Stimulated activated naive CD4-positive, alpha-beta T cell (primary cell): ENCODE measurements around the gene CENPL.
A peak's percentile ranks its signal among the peaks of the same experiment; 100 is the strongest.
"Not testable (repeated sequence)": the region's sequence is repeated elsewhere in the genome, so short reads cannot be mapped to it uniquely, and the experiment has no call there.

Source experiments
- DNase-seq, 6 experiments: peaks; one replicate each; lab custom pipeline; 2025; lab: John Stamatoyannopoulos, UW

CENPL gene

DNA sequence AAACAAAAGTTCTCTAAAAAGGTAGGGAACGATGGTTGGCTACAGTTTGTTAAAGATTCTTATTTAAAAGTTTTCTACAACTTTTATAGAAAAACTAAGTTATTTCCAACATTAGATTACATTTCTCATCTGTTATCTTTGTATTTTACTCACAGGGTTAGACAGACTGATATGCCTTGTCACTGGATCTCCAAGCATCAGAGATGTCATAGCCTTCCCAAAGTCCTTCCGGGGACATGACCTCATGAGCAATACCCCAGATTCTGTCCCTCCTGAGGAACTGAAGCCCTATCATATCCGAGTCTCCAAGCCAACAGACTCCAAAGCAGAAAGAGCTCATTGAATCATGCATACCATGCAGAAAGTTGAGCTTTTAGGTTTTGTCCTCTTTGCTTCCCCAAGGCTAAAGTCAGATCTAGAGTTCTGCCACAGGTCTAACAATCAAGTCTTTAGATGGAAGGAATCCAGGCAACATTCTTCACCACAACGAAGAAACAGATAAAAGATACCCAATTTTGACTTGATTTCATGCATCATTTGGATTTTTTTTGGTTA lies 32.8 kb upstream of the CENPL start:
- DNase-seq = no peak

DNA sequence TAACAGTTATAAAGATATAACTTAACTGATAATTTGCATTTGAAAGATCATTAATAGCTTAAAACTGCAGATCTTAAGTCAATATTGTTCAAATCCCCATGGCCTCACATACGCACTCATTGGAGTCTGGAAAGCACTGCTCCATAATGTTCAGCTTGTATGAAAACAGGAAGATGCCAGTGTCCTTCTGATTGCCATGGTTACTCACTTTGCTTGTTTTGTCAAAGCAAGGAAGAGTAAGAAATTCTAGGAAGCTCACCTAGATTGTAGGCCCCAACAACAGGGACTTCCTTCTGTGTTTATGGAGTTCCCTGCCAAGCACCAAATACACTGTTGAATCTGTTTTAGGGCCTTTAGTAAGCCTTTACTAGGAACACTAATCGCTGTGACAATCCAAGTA lies 32.2 kb upstream of the CENPL start:
- no peak for DNase-seq

DNA sequence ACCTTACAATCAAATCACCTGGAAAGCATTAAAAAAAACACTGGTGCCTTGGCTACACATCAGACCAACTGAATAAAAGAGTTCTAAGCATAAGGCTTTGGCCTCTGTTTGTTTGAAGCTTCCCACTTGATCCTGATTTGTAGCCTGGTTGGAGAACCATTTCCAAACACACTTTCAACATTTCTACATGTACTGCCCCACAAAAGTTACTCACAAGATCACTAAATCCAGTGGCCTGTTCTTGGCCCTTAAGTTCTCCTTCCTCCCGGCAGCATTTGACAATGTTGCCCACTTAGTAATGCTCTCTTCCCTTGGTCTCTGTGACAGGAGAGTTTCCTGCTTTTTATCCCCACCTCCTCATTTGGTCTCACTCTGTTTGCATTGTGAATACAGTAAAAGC lies 31.3 kb upstream of the CENPL start:
- DNase-seq = no peak

DNA sequence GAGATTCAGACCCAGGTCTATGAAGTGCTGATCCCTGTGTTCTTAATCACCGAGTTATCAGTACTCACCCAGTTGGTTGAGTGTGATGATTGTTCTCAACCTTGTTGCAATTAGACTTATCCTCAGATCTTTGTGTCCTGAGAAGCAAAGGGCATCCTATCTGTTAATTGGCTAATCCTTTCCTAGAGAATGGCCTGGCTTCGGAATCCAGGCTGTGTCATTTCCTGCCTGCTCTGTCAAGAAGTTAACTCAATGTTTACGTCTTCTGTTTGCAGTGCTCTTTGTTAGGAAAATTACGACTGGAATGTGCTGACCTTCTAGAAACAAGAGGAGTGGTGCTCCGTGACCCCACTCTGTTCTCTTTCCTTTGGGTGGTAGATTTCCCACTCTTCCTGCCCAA lies 28.4 kb upstream of the CENPL start:
- no peak for DNase-seq

DNA sequence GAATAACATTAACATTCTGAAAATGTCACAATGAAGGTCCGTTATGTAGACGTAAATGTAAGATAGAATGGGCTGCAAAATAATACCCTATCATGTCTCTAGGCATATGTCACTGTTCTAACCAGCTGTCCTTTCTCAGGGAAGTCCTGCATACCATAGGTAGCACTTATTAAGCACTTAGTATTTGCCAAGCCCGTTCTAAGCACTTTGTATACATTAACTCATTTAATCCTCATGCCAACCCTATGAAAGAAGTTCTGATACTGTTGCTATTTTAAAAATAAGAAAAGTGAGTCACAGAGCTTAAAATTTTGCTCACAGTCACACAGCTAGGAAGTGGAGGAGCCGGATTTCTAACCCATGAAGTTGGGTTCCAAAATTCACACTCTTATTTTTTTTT lies 27.4 kb upstream of the CENPL start:
- DNase-seq = no peak

DNA sequence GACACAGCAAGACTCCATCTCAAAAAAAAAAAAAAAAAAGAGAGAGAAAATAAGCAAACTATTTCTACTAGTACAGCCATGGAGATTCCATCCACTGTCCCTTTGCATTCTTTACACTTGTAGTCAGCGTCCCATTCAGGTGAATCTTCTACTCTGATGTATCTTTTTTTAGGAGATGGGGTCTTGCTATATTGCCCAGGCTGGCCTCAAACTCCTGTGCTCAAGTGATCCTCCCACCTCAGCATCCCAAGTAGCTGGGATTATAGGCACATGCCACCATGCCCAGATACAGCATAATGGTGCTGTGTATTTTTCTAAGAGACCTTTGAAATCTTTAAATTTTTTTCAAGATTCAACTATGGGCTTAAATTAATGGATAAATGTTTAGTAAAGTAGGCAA lies 8.1 kb upstream of the CENPL start:
- DNase-seq = no peak

DNA sequence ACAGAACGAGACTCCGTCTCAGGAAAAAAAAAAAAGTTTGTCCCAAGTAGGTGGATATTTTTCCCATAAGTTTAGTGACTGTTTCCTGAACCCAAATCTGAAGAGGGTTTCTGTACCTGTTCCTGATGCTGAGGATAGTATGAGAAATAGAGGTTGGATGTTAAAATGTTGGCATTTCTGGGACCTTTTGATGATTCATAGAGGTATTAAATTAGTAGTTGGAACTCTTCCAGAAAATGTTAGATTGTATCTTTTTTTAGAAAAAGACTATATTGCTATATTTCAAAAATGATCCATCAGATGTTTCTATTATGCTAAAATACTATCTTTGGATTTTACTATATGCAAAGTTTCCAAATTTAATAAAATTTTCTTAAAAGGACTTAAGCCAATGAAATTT lies 2.9 kb upstream of the CENPL start:
- DNase-seq = no peak

DNA sequence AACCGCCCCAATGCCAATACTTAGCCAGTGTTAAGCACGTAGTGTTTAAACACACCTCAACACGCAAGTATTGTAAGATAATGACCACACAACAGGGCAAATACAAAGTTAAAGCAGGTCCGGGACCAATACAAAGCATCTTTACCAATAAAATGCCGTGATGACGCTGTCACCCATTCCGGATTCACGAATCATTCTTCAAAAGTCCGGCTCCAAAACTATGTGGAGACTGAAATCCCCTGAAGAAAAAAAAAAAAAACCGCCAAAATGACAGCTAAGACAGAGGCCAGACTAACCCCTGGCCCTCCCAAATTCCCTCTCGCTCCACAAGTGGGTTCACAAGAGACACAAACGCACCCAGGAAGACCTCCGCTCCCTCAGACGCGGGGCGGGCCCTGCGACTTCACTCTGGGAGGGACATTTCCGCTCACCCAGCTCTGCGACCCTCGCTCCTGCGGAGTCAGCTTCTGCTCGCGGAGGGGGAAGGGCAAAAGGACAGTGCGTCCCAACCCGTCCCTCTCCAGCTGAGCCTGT lies 835 bp downstream of the CENPL start:
- peak in 1 of 6 experiments; percentile 72 for DNase-seq

DNA sequence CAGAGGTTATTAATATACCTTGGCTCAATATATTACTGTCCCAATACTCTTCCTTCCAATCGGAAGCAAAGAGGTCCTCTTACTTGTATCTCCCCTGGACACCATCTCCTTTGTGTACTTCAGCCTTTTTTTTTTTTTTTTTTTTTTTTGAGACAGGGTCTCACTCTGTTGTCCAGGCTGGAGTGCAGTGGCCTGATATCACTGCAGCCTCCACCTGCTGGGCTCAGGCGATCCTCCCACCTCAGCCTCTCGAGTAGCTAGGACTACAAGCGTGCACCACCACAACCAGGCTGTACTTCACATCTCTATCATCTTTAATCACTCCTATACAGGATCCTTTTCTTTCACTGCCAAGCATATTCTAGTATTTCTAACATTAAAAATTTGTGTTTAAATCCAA lies 3.0 kb downstream of the CENPL start:
- DNase-seq = no peak

DNA sequence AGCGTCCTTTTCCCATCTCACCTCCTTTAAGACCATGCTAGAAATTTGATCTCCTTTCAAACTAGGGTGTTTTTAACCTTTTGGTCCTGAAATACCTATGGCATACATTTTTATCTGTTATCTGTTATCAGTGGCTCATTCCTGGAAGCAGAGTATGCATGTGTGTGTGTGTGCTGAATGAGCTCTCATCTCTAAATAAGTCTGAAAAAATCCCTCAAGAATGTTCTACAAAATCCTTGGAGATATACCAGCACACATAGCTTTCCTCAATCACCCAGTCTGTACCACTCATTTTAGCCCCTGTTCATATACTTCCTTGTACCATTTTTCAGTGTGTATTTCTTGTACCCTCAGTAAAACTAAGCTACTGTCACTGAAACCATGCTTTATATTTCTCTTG lies 6.2 kb downstream of the CENPL start:
- DNase-seq = no peak

DNA sequence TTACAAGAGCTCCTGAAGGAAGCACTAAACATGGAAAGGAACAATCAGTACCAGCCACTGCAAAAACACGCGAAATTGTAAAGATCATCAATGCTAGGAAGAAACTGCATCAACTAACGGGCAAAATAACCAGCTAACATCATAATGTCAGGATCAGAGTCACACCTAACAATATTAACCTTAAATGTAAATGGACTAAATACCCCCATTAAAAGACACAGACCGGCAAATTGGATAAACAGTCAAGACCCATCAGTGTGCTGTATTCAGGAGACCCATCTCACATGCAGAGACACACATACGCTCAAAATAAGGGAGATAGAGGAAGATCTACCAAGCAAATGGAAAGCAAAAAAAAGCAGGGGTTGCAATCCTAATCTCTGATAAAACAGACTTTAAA lies 11.0 kb downstream of the CENPL start:
- not testable (repeated sequence) for DNase-seq

DNA sequence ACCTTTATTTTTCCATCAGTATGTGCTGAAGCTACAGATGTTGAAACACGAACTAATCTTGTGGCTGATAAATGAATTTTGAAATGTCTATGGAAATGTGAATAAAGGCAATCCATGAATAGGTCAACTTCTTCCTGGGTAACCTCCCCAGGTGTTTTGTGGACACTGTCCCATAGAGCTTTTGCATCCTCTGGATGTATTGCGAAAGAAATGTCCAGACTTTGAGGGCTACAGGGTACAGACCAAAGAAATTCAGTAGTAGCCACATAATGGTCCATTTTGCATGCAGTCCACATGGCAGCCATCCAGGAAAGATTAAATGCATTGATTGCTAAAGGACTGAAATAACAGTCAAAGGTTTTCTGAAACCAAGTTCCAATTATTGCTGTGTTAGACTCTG lies 21.7 kb downstream of the CENPL start:
- no peak for DNase-seq

DNA sequence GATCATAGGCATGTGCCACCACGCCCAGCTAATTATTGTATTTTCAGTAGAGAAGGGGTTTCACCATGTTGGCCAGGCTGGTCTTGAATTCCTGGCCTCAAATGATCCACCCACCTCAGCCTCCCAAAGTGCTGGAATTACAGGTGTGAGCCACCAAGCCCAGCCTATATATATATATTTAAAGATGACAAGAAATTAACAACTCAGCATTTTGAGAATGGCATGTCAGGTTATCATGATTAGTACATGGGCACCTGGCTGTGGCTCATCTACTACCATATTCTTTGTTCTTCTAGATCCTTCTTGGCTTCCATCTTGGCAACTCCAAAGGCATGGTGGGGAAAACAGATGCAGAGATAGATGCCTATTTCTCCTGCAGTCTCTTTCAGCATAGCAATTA lies 24.7 kb downstream of the CENPL start:
- DNase-seq = not testable (repeated sequence)

DNA sequence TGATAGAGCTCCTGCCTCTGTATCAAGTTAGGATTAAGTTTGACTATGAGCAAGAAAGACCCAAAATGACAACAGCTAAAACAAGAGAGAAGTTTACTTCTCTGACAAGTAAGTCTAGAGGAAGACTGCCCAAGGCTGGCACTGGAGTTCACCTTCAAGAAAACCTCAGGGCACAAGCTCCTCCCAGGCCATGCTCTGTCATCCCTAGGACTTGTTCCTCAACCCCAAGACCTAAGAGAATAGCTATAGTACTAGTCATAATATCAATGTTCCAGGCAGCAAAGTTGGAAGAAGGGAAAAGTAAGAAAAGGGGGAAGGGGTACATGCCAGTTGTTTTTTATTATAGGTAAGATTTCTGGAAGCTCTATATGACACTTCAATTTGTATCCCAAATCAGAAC lies 26.6 kb downstream of the CENPL start:
- no peak for DNase-seq

DNA sequence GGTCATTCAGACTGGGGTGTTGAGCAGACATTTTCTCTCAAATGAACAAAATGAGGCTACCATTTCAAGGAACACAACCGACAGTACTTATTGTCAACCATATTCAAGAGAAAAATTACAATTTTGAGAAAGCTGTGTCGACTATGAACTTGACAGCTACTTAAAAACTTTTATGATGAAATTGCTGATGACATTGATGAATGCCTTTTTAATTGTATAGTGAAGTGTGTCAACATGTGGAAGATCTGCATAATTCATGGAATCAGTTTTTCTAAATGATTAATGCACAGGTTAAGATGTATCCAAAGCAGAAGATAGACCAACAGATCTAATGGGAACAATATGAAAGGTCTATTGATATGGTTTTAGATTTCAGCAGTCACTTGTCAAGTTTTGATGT lies 34.8 kb downstream of the CENPL start:
- DNase-seq = no peak

DNA sequence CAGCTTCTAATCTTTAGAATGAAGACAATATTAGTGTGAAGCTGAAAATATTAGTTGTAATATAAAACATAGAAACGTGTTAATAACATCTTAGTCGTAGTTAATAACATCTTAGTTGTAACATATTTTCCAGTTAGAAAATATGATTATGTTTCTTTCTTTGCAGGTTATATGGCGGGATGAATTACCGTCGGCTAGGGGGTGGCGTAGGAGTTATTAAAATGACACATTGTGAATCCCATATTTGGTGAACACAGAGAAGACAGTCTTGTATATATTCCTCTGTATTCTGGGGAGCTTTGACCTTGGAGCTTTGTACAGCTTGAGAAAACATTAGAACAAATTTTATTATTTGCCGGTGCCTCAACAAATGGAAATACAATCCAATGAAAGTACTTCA lies 39.7 kb downstream of the CENPL start:
- DNase-seq = no peak

DNA sequence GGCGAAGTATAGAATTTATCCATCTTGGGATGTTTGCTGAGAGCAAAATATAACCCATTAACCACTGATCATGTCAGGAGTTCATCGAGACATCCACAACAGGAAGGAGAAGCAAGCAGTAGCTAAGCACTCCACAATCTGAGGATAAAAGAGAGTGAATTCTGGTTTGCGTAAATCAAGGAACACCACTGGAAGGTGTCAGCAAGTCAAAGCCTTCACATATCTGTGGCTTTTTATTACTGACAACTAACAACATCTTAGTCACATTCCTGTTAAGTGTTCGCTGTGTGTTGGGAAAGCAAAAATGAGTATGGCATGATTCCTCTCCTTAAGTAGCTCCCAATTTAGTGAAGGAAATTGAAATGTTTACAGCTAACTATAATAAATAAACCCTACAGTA lies 44.7 kb downstream of the CENPL start:
- DNase-seq = no peak

DNA sequence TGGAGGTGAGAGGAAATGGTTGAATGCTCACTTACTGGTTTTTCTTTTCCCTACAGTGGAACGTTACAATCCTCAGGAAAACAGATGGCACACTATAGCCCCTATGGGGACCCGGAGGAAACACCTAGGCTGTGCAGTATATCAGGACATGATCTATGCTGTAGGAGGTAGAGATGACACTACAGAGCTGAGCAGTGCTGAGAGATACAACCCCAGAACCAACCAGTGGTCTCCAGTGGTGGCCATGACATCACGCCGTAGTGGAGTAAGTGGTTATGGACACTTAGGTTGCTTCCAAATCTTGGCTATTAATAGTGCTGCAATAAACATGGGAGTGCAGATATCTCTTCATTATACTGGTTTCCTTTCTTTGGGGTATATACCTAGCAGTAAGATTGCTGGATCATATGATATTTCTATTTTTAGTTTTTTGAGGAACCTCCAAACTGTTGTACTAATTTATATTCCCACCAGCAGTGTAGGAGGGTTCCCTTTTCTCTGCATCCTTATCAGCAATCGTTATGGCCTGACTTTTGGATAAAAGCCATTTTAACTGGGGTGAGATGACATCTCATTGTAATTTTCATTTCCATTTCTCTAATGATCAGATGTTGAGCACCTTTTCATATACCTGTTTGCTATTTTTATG lies 49.0 kb downstream of the CENPL start:
- DNase-seq = no peak

DNA sequence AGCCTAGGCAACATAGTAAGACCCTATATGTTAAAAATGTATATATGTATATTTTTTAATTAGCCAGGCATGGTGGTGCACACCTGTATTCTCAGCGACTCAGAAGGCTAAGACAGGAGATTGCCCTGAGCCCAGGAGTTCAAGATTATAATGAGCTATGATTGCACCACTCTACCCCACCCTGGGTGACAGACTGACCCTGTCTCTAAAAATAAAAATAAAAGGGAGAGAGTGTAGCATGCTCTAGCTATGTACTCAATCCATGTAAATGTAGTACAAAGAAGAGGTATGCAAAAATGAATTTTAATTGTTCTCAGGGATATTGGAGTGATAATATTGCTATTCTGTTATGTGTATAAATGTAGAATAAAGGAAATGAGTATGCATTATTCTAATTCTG lies 53.1 kb downstream of the CENPL start:
- no peak for DNase-seq

DNA sequence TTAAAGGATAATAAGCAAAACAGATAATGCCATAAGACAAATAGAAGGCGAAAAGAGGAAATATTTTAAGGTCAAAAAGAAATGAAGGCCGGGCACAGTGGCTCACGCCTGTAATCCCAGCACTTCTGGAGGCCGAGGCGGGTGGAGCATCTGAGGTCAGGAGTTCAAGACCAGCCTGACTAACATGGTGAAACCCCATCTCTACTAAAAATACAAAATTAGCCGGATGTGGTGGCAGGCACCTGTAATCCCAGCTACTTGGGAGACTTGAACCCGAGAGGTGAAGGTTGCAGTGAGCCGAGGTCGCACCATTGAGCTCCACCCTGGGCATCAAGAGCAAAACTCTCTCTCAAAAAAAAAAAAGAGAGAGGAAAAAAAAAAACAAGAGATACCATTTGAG lies 54.4 kb downstream of the CENPL start:
- DNase-seq = not testable (repeated sequence)

DNA sequence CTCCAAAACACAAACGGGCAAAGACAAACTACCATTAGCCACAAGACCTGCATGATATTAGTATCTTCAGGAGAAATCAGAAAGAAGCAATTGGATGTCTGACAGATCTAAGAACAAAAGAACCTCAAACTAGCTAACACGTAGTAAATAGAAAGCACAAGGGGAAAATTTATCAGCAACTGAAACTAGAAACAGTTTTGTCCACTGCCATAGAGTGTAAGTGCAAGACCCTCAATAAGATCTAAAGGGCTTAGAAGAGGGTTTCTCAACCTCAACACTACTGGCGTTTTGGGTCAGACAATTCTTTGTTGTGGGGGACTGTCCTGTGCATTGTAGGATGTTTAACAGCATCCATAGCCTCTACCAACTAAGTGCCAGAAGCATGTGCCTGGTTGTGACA lies 55.9 kb downstream of the CENPL start:
- DNase-seq = no peak

DNA sequence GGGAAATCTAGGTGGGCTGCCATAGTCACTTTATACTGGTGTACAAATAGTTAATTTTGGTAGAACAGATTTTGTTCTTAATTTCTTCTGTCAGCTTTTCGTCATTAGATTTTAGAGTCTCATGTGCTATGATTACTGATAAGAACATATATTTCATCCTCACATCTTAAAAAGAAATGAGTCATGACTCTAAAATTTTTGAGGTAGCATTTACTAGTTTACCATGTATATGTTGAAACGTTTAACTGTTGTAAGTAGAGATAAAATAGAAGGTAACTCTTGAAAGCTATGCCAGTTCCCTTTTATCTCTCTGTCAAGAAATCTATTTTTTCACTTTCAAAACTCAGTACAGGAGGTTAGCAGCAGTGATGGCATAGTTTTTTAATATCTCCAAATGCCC lies 56.5 kb downstream of the CENPL start:
- DNase-seq = no peak

DNA sequence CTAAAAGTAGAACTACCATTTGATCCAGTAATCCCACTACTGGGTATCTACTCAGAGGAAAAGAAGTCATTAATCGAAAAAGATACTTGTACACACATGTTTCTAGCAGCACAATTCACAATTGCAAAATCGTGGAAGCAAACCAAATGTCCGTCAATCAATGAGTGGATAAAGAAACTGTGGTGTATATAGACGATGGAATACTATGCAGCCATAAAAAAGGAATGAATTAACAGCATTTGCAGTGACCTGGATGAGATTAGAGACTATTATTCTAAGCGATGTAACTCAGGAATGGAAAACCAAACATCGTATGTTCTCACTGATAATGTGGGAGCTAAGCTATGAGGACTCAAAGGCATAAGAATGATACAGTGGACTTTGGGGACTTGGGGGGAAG lies 60.4 kb downstream of the CENPL start:
- DNase-seq = not testable (repeated sequence)

DNA sequence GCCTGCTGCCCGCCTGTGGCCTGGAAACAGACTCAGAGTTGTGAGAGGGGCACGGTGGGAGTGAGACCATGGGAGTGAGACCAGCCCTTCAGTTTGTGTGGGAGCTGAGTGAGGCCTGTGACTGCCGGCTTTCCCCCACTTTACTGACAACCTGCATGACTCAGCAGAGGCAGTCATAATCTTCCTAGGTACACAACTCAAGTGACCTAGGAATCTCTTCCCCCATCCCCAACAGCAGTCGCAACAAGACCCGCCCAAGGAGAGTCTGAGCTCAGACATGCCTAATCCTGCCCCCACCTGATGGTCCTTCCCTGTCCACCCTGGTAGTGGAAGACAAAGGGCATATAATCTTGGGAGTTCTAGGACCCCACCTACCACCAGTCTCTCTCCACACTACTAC lies 65.7 kb downstream of the CENPL start:
- no peak for DNase-seq
